Spleen (tissue), 13 donors: ENCODE results near the gene MAD2L1BP. TPM values are rescaled to one million over a fixed set of nuclear protein-coding genes. Genes with fewer than 3 reads are reported as not detected.
"Not testable (repeated sequence)": the region's sequence is repeated elsewhere in the genome, so short reads cannot be mapped to it uniquely, and the experiment has no call there.

Experiments used
- DNase-seq: peaks from one replicate; pipeline ENCODE4 v3.0.0-alpha.2; 2020
- H3K27ac ChIP-seq, 8 donors: fragments of 200-600 bp; sonication (generic) in 7 of 8; 1 replicate in 4 of 8; 2 replicates in 4 of 8; pipeline versions ENCODE4 v1.5.0 to v1.8.0; 2016 to 2021; ENCODE audit warnings: inconsistent platforms in 4 of 8, mild to moderate bottlenecking in 4 of 8, moderate library complexity in 1 of 8
- H3K27me3 ChIP-seq, 7 donors: fragments of 200-600 bp; sonication (generic) in 6 of 7; replicated peaks in 1 of 7; 1 replicate in 4 of 7; 2 replicates in 3 of 7; pipeline versions ENCODE4 v1.5.0 to v1.8.0; 2016 to 2021; ENCODE audit warnings: inconsistent platforms in 3 of 7, mild to moderate bottlenecking in 1 of 7
- H3K36me3 ChIP-seq, 6 donors: fragments of 200-600 bp; sonication (generic) in 5 of 6; 1 replicate in 4 of 6; 2 replicates in 2 of 6; pipeline versions ENCODE4 v1.5.0 to v1.8.0; 2016 to 2021; ENCODE audit warnings: inconsistent platforms in 2 of 6
- H3K4me1 ChIP-seq, 6 donors: fragments of 200-600 bp; sonication (generic) in 5 of 6; 1 replicate in 3 of 6; 2 replicates in 3 of 6; pipeline versions ENCODE4 v1.5.0 to v1.8.0; 2016 to 2021; ENCODE audit warnings: inconsistent platforms in 3 of 6
- H3K4me3 ChIP-seq, 8 donors: fragments of 200-600 bp; sonication (generic) in 7 of 8; 1 replicate in 4 of 8; 2 replicates in 4 of 8; pipeline versions ENCODE4 v1.5.0 to v1.8.0; 2016 to 2021; ENCODE audit warnings: inconsistent platforms in 4 of 8, mild to moderate bottlenecking in 4 of 8, moderate library complexity in 2 of 8
- H3K9me3 ChIP-seq, 8 donors: fragments of 200-600 bp; sonication (generic) in 7 of 8; 1 replicate in 4 of 8; 2 replicates in 4 of 8; pipeline versions ENCODE4 v1.5.0 to v1.8.0; 2016 to 2021; ENCODE audit warnings: inconsistent platforms in 4 of 8
- CTCF ChIP-seq, 11 experiments: fragments of 200-600 bp in 7 of 11; fragments of 450-650 bp in 4 of 11; sonication (generic) in 4 of 11; IDR thresholded peaks in 8 of 11; conservative IDR thresholded peaks in 3 of 11; 1 replicate in 7 of 11; 2 replicates in 4 of 11; pipeline versions ENCODE4 v1.4.0 to v1.8.0; 2016 to 2021; ENCODE audit warnings: antibody characterized with exemption in 11 of 11, inconsistent platforms in 4 of 11, mild to moderate bottlenecking in 1 of 11
- POLR2A ChIP-seq, 3 donors: fragments of 450-650 bp; IDR thresholded peaks; one replicate each; pipeline ENCODE4 v1.5.1; 2017; ENCODE audit warnings: antibody characterized with exemption in 3 of 3, mild to moderate bottlenecking in 1 of 3
- POLR2AphosphoS5 ChIP-seq, 3 donors: sonication (generic); formaldehyde crosslinking; IDR thresholded peaks; one replicate each; pipeline ENCODE4 v1.5.1; 2017; ENCODE audit warnings: antibody characterized with exemption in 3 of 3
- WGBS, 5 donors: extraction: QIAGEN DNeasy Blood & Tissue Kit in 3 of 5; methylation state at CpG; one replicate each; pipeline versions ENCODE4 v1.1.5 to v1.1.7; 2013 to 2018; 5-methylcytosine and 5-hydroxymethylcytosine counted together
- intact Hi-C: fragments of 100-400 bp; cut with DNase I; formaldehyde crosslinking; loops from one replicate; pipeline ENCODE4 v1.15.0; 2023; ENCODE audit warnings: low total_unique reads
- long read RNA-seq, 2 donors: transcript quantifications; one replicate each; lab custom pipeline, GENCODE V29; 2026
- polyA plus RNA-seq, 3 donors: library from polyadenylated mRNA; stranded (reverse); fragments of 200-250 nt; gene quantifications; one replicate each; pipeline ENCODE4 v1.2.1, GENCODE V29; 2013
- total RNA-seq, 7 donors: library from RNA; depleted of rRNA in 3 of 7; stranded (reverse); fragments of >200 nt in 3 of 7; fragmentation: NEBNext Ultra II Directional in 4 of 7; extraction: Animal tissue kit (Norgen Biotek cat#: 25700) in 4 of 7; gene quantifications; one replicate each; pipeline versions ENCODE4 v1.1.0 to v1.2.1, GENCODE V29; 2016 to 2021
- donor health status: healthy with polysubstance abuse.
- donor health status: DM: no; HTN: no; CAD: no; lungs with moderate emphysema.
- donor health status: DM: no; HTN: no; CAD: no.
- donor health status: Bipolar disorder and iron deficiency.
- donor health status: healthy.
- donor health status: DM: no; HTN: no; CAD: no.
- donor health status: DM: yes; HTN: yes; CAD: no.

Gene MAD2L1BP
- 10 to 100 TPM; 18.9 to 33.4 (median 22.2) TPM for total RNA-seq
- polyA plus RNA-seq: 10 to 100 TPM; 19.0 to 23.2 (median 19.8) TPM
- long read RNA-seq, donor 1, transcript MAD2L1BP-201 (3 exons, 1,301 nt): major isoform, 18 of 18 reads
- long read RNA-seq, donor 1, partial matches to known transcripts: 0 of 18 reads
- long read RNA-seq, donor 1, other reads (novel, unspliced or antisense): 0 of 18 reads
- long read RNA-seq, donor 2, transcript MAD2L1BP-201 (3 exons, 1,301 nt): major isoform, 10 of 15 reads
- long read RNA-seq, donor 2, transcript MAD2L1BP-203 (2 exons, 556 nt): minor isoform, 5 of 15 reads
- long read RNA-seq, donor 2, partial matches to known transcripts: 0 of 15 reads
- long read RNA-seq, donor 2, other reads (novel, unspliced or antisense): 0 of 15 reads

- 3 to 5% (median 4%) methylated on average over 48 of the region's 48 CpGs for WGBS, 5 donors
- TF ChIP-seq POLR2A (IDR thresholded peaks at IDR 0.05): peak in 1 of 3 donors; percentile 51
- TF ChIP-seq CTCF (IDR thresholded peaks at IDR 0.05 in 8 of 11, conservative IDR thresholded peaks at IDR 0.05 in 3 of 11): peak in 1 of 11 experiments; percentile 11
- peak; percentile 93 to 95 (median 94) for TF ChIP-seq POLR2AphosphoS5 (IDR thresholded peaks at IDR 0.05)
- DNase-seq: peak; percentile 95
- Histone ChIP-seq H3K9me3 (no peaks in the 10 kb centered on the region), H3K4me1 (peaks cover 27 to 62% (median 42%) of the 10 kb centered on the region in 6 donors), H3K36me3 (peaks cover 0 to 41% (median 26%) of the 10 kb centered on the region in 6 donors), H3K27me3 (no peaks in the 10 kb centered on the region), H3K27ac (peak within 1 kb of the TSS; percentile 79 to 94 (median 90)), H3K4me3 (peak within 1 kb of the TSS; percentile 61 to 83 (median 79))
- intact Hi-C loops: no loop called here
Observed at GRCh38 chr6:43635387-43636307, at the start of gene MAD2L1BP. MAD2L1BP (plus strand) TSS chr6:43635840; CDS start chr6:43635876, 36 bp downstream.

GRCh38 chr6:43588194-43588593 is 47.4 kb upstream of the MAD2L1BP start:
- DNase-seq: no peak
- Histone ChIP-seq H3K36me3 (peaks cover 3 to 100% (median 65%) of the 10 kb centered on the region in 6 donors), H3K27ac (no peak overlapping the region), H3K4me3 (no peak overlapping the region), H3K4me1 (peaks cover 0 to 6% (median 0%) of the 10 kb centered on the region in 6 donors), H3K27me3 (no peaks in the 10 kb centered on the region), H3K9me3 (no peaks in the 10 kb centered on the region)
- TF ChIP-seq POLR2A (IDR thresholded peaks at IDR 0.05) (no peak), POLR2AphosphoS5 (IDR thresholded peaks at IDR 0.05) (no peak), CTCF (IDR thresholded peaks at IDR 0.05 in 8 of 11, conservative IDR thresholded peaks at IDR 0.05 in 3 of 11) (no peak)
- 97 to 99% (median 98%) methylated on average over 5 of the region's 5 CpGs for WGBS, 5 donors
- intact Hi-C loops: no loop called here

GRCh38 chr6:43589564-43589963 is 46.1 kb upstream of the MAD2L1BP start:
- H3K4me1 ChIP-seq, H3K27ac ChIP-seq, intact Hi-C loops, H3K4me3 ChIP-seq, H3K9me3 ChIP-seq, H3K27me3 ChIP-seq, DNase-seq: not testable (repeated sequence)
- H3K36me3 ChIP-seq: peaks cover 3 to 100% (median 57%) of the 10 kb centered on the region in 6 donors
- whole genome bisulfite sequencing, 5 donors: 90 to 97% (median 95%) methylated on average over 1 of the region's 1 CpG

GRCh38 chr6:43593938-43594337 is 41.7 kb upstream of the MAD2L1BP start:
- H3K4me1 ChIP-seq: no peaks in the 10 kb centered on the region
- H3K4me3 ChIP-seq: no peak overlapping the region
- DNase-seq: no peak
- WGBS, 5 donors: 51 to 92% (median 71%) methylated on average over 1 of the region's 1 CpG
- no peaks in the 10 kb centered on the region for H3K27me3 ChIP-seq
- H3K9me3 ChIP-seq: no peaks in the 10 kb centered on the region
- H3K27ac ChIP-seq: no peak overlapping the region
- peaks cover 0 to 94% (median 41%) of the 10 kb centered on the region in 6 donors for H3K36me3 ChIP-seq
- no peak for TF ChIP-seq POLR2AphosphoS5 (IDR thresholded peaks at IDR 0.05)
- TF ChIP-seq CTCF (IDR thresholded peaks at IDR 0.05 in 8 of 11, conservative IDR thresholded peaks at IDR 0.05 in 3 of 11): no peak
- no peak for TF ChIP-seq POLR2A (IDR thresholded peaks at IDR 0.05)
- intact Hi-C loops: no loop called here
